Fibroblast of villous mesenchyme (primary cell): ENCODE data around the gene ALDH1L1. TPM values are rescaled to one million over a fixed set of nuclear protein-coding genes. Genes with fewer than 3 reads are reported as not detected.
A peak's percentile ranks its signal among the peaks of the same experiment; 100 is the strongest.

Experiments used
- DNase-seq: peaks from one replicate; pipeline ENCODE4 v3.0.0-alpha.2; 2010; ENCODE audit warnings: low read depth
- H3K4me3 ChIP-seq: 2 replicates; pipeline ENCODE4 v1.5.1; 2011; ENCODE audit warnings: low read depth, mild to moderate bottlenecking, low read length
- total RNA-seq: library from RNA; depleted of rRNA; stranded (reverse); fragments of >200 nt; gene quantifications from 2 replicates; pipeline ENCODE4 v1.2.3, GENCODE V29; 2012
- TF ChIP-seq, protein P1 (sequence below): IDR thresholded peaks from 2 replicates; pipeline ENCODE4 v1.5.1; 2012; ENCODE audit warnings: low read depth, mild to moderate bottlenecking, low read length; ENCODE audit not compliant: insufficient read depth

The ALDH1L1 gene
- total RNA-seq, 1 donor, result 3.9 TPM

DNA sequence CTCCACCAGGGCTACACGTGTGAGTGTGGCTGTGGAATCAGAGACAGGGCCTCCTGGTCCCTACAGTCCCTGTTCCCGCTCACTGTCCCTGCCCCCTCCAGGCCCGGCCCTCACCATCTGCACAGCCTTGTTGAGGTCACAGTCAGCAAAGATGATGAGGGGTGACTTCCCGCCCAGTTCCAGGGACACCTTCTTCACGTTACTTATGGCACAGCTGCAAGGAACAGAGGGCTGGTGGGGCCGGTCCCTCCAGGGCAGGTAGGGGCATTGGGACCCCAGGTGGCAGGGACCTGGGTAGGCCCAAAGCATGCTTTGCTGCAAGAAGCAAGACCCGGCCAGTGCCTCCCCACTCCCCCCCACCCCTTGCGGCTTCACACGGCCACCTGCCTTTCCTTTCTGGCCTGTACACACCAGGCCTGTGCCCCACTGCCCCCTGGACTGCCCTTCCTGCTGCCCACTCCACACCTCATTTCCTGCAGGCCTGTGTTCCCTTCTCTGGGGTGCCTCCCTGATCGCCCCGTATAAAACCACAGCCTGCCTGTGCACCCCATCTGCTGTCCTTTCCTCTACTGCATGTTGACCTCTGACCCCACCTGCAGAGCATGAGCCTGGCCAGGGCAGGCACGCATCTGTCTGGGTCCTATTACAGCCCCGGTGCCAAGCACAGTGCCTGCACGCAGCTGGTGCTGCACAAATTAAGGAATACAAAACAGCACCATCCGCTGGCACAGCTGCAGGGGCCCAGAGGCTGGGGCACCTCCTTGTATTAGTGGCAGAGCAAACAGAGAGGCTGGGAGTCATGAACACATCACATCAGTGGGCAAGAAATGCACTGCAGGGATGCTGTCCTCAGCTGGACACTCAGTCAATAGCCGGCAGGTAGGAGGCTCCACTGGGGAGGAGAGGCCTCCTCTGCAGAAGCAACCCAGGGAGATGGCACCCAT lies 65.7 kb downstream of the ALDH1L1 start:
- TF ChIP-seq, protein P1, sequence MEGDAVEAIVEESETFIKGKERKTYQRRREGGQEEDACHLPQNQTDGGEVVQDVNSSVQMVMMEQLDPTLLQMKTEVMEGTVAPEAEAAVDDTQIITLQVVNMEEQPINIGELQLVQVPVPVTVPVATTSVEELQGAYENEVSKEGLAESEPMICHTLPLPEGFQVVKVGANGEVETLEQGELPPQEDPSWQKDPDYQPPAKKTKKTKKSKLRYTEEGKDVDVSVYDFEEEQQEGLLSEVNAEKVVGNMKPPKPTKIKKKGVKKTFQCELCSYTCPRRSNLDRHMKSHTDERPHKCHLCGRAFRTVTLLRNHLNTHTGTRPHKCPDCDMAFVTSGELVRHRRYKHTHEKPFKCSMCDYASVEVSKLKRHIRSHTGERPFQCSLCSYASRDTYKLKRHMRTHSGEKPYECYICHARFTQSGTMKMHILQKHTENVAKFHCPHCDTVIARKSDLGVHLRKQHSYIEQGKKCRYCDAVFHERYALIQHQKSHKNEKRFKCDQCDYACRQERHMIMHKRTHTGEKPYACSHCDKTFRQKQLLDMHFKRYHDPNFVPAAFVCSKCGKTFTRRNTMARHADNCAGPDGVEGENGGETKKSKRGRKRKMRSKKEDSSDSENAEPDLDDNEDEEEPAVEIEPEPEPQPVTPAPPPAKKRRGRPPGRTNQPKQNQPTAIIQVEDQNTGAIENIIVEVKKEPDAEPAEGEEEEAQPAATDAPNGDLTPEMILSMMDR, result no peak
- no peak for DNase-seq
- no peak overlapping the region for H3K4me3 ChIP-seq

DNA sequence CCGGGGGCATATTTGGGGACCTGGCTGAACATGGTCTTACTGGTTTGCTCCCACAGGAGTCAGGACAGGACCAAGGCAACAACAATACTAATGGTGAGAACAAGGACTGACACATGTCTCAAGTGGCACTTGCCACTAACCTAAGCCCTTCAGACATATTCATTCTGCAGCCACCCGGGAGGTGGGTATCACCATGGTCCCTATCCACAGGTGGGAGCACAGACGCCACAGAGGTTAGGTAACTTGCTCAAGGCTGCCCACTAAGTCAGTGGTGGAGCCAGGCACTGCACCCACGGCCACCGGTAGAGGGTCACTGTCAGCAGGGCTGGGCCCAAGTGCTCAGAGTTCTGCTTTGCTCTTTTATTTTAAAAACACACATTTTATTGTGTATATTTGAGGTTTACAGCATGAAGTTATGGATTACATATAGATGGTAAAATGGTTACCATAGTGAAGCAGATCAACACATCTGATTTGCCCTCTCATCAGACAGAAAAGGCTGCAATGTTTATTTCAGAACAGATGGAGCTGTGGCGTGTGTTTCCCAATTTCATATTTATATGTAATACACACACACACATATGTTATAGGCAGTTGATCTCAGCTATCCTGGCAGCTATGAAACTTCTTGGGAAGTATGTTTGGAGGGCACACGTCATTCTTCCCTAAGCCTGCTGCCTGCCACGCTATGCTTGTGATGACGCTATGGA lies 66.5 kb downstream of the ALDH1L1 start:
- TF ChIP-seq, protein P1, result peak; percentile 43
- no peak for DNase-seq
- H3K4me3 ChIP-seq, result no peak overlapping the region

GRCh38 chr3:126113238-126113555 lies 67.2 kb downstream of the ALDH1L1 start:
- H3K4me3 ChIP-seq, result no peak overlapping the region
- TF ChIP-seq, protein P1, result no peak
- DNase-seq, result no peak

GRCh38 chr3:126112531-126113237 lies 67.7 kb downstream of the ALDH1L1 start:
- H3K4me3 ChIP-seq, result no peak overlapping the region
- DNase-seq, result no peak
- TF ChIP-seq, protein P1, result no peak

GRCh38 chr3:126111566-126112475 lies 68.6 kb downstream of the ALDH1L1 start:
- no peak for DNase-seq
- TF ChIP-seq, protein P1, result no peak

GRCh38 chr3:126111126-126111551 lies 69.2 kb downstream of the ALDH1L1 start:
- H3K4me3 ChIP-seq, result no peak overlapping the region
- no peak for DNase-seq
- TF ChIP-seq, protein P1, result no peak

More at GRCh38 chr3:126111566-126112475, 68.6 kb downstream of the ALDH1L1 start:
- H3K4me3 ChIP-seq, result no peak overlapping the region
